Hematopoietic multipotent progenitor cell treated with erythropoietin and hydrocortisone succinate and interleukin-3 and kit ligand, for 15 days (in vitro differentiated cells): ENCODE measurements around the gene KREMEN1.

Experiments
- DNase-seq: peaks from one replicate; pipeline ENCODE4 v3.0.0-alpha.2; 2015; ENCODE audit warnings: low spot score

Gene KREMEN1

DNA sequence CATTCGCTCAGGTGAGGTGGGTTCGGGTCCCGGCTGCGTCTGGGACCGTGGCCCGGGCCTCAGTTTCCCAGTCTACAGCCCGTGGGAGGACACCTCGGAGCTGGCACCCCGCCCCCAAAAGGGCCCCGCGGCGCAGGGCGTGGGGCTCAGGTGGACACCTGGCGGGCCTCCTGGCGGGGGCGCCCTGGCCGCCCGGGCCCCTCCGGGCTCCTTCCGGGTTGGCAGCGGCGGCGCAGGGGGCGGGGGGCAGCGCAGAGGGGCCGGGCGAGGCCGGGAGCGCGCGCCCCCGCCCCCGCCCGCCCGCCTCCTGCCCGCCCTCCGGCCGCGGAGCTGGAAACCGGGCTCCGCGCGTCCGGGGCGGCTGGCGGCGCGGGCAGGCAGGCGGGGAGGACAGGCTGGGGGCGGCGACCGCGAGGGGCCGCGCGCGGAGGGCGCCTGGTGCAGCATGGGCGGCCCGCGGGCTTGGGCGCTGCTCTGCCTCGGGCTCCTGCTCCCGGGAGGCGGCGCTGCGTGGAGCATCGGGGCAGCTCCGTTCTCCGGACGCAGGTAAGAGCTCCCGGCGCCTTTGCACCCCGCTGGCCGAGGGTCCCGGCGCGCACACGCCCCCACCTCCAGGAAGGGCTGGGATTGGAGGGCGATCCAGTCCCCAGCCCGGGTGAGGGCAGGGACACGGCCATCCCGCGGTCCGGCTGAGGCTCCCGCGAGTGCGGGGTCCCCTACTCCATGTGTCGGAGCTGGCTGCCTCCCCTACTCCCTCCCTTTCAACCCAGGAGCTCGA is 132.9 kb downstream of the KREMEN1 start, which contains the start of gene EMID1:
Gene EMID1, plus strand, starts transcription at position 303 of the 778 bp plus-strand sequence. Its CDS starts 143 bp downstream, at position 446.
- peak; percentile 65 for DNase-seq

DNA sequence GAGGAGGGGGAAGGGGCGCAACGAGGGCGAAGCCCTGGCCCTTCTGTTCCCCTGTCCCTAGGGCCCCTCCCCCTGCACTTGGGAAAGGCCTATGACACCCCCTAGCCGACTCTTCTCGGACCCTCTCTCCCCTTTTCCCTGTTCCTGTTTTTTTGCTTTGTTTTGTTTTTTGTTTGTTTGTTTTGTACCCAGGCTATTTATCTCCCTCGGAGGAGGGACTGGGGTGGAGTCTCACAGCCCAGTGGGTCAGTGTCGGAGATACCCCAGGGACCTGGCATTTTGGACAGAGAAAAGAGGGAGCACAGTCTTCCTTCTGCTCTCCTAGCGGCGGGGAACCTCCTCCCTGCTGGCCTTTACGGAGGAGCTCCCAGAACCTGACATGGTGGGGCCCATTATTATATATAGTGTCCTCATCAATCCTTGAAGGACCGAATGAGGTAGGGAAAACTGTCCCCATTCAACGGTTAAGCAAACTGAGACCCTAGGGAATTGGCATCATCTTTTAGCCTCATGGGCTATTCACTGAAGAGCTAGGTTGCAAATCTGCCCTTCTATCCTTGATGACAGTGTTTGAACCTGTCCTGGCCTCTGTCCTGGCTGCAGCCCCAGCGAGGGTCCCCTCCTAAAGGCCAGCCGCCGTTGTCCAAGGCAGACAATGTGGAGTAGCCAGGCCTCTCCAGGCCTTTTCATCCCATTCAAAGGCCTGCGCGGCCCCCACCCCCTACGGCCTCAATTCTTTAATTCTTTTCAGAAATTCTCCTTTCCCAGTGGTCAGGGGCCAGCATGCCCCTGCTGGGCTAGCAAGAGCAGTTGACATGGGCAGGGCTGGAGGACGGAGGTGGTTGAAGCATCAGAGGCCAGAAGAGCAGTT is 133.8 kb downstream of the KREMEN1 start:
- peak; percentile 30 for DNase-seq

DNA sequence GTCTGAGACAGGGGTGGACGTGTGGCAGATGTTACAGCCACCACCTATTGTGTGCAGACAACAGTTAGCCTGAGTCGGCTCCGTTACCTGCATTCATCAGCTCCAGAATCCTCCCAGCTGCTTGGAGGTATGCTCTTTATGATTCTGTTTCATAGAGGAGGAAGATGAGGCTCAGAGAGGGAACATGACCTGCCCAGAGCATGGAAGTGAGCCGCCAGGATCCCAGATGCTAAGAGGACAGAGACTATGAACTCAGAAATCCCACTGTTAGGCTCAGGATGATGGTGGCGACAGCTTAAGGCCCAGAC is 134.4 kb downstream of the KREMEN1 start:
- DNase-seq = no peak

DNA sequence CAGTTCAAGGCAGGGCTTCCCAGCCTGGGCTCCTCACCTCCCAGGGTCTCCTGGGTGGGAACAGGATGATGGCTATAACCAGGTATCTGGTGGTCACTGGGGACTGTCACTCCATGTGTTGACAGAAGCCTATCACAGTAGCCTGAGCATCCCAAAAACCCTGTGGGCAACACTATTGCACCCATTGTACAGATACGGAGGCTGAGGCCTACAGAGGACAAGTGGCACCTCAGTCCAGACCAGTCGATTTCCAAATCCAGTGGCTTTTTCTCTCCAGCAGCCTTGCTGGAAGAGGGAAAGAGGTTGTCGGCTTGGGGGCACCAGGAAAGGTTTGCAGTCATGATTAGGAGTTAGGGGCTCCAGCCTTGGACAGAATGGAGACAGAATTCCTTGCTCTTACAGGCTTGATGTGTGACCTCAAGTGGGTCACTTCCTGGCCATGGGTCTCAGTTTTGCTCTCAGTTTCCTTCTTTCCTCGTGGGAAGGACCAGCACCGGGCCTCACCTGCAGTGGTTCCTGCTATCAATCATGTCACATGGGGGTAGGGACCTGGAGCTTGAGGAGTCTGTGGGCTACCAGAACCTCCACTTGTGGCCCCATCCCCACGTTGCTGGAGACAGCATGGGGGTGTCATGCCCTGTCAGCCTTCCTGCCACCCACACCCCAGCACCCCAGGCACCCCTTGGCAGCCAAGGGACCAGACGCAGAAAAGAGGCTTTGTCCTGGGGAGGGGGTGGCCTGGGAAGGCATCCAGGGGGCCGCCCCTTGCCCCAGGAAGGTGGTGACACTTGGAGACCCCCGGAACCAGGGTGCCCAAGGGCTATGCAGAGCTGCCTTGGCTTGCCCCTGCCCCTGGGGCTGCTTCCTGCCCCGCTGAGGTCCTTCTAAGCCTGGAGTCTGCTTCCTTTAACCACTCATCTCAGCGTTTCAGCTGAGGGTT is 135.0 kb downstream of the KREMEN1 start:
- DNase-seq = no peak

DNA sequence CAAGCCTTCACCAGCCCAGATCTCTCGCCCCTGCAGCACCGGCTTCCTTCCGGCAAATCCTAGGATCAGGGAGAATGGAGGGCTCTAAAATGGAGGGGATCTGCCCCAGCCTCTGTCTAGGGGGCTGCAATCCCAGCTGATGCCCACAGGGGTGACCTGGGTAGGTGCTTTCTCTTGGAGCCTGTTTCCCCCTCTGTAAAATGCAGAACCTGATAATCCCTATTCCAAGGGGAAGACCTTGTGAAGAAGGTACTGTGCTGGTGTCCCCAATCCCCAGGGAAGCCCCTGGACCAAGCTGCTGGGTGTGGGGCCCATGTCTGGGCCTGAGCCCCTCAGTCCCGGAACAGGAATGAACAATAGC is 135.6 kb downstream of the KREMEN1 start:
- peak; percentile 23 for DNase-seq

DNA sequence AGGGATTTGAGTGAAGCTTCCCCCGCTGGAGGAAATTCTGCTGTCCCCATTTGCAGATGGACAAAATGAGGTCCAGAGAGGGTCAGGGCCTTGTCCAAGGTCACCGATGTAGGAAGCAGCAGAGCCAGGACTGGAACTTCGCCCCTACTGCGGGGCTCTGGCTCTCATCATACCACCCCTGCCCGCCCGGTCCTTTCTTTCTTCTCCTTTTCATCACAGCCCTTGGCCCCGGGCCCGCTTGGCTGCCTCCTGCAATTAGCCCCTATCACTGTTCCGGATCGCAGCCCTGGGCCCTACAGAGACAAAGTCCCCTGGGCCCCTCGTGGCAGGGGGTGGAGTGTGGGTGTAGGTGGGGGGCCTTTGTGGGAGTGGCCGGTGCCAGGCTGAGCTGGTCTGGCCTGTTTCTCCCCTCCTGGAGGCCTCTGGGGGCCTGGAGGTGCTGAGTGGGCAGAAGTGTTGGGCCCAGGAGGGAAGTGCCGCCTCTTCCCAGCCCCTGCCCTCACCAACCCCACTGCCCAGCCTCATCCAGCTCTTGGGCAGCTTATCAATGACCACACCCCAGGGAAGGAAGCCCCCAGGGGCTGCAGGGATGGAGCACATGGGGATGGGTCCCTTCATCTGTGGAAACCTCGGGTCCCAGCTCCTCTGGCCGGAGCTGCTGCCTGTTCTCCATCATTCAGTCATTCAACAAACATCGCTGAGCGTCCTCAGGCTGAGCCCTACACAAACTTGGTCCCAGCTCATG is 136.2 kb downstream of the KREMEN1 start:
- DNase-seq = peak; percentile 37

DNA sequence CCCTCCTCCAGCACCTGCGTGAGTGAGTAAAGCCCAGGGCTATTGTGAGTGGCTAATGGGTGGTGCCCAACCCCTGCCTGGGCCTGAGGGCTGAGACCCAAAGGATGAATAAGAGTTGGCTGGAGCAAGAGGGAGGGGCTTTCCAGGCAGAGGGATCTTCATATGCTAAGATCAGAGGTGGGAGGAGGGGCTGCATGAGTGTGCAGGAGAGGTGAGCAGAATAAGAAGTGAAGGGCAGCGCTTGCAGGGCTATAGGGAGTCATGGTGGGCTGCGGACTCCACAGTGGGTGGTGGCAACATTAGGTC is 136.7 kb downstream of the KREMEN1 start:
- no peak for DNase-seq

DNA sequence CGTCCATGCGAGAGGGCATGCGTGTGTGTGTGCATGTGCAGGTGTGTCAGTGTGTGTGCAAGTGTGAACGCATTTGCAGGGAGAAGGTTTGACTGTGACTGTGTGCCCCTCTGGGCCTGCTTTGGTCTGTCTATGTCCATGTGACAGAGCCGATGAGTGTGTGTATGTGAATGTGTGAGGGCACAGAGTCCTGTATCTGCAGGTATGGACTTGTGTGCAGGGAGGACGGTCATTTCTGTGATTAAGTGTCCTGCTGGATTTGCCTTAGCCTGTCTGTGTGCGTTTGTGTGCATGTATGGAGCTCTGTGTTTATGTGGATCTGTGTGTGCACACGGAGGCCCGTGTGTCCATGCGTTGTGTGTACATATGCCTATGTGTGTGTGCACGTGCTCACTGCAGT is 138.2 kb downstream of the KREMEN1 start:
- DNase-seq = no peak

DNA sequence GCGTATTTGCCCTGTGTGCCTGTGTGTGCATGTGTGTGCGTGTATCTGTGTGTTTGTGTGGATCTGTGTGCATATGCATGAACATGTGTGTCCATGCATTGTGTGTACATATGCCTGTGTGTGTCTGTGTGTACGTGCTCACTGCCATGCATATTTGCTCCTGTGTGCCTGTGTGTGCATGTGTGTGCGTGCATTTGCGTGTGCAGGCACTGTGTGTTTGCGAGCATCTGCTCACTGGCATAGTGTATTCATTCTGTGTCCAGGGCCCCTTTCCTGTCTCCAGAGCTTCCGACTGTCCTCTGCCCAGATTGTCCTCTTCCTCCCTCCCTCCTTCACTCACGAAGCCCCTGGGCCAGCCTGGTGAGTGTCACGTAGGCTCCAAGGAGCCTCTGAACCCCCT is 138.6 kb downstream of the KREMEN1 start:
- no peak for DNase-seq

DNA sequence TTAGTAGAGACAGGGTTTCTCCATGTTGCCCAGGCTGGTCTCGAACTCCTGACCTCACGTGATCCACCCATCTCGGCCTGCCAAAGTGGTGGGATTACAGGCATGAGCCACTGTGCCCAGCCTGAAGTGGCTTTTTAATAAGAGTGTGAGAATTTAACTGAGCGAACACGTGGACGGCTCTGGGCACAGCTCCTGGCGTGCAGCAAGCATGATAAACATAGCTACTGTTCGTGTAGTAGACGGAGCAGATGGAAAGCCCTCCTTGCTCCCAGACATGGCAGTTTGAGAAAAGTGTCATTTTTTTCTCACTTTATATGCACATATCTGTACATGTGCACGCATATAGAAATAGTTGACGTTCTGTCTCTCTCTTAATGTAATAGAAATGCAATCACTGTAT is 139.9 kb downstream of the KREMEN1 start:
- DNase-seq = no peak

DNA sequence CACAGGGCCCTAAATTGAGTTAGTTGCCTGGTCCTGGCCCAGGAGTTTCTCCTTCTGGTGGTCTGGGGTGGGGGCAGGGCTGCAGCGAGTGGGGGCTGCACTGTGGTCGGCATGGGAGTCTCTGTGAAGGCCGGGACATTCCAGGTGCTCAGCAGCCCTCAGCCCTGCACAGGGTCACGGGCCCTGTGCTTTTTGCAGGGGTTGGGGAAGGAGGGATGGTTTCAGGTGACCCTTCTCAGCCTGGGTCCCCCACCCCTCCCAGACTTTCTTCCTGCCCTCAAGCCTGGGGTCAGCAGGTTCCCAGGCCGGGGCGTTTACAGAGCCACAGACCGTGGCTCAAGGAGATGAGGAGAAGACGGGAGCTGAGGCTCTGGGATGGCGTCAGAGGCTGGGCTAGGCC is 140.7 kb downstream of the KREMEN1 start:
- no peak for DNase-seq

DNA sequence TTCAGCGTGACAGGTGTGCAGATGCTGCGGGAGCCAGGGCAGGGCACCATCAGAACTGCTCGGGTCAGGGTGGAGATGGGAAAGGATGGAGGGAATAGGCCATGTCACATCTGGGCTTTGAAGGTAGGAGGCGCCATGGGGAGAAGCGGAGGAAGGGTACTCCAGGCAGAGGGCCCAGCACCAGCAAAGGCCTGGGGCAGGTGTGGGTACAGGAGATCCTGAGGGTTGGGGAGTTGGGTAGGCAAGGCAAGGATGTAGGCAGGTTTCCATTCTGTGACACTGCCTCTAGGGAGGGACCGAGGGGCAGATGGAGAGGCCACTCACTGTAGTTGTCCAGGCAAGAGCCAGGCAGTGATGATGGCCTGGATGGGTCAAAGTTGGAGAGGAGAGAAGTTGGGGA is 141.4 kb downstream of the KREMEN1 start:
- DNase-seq = no peak

DNA sequence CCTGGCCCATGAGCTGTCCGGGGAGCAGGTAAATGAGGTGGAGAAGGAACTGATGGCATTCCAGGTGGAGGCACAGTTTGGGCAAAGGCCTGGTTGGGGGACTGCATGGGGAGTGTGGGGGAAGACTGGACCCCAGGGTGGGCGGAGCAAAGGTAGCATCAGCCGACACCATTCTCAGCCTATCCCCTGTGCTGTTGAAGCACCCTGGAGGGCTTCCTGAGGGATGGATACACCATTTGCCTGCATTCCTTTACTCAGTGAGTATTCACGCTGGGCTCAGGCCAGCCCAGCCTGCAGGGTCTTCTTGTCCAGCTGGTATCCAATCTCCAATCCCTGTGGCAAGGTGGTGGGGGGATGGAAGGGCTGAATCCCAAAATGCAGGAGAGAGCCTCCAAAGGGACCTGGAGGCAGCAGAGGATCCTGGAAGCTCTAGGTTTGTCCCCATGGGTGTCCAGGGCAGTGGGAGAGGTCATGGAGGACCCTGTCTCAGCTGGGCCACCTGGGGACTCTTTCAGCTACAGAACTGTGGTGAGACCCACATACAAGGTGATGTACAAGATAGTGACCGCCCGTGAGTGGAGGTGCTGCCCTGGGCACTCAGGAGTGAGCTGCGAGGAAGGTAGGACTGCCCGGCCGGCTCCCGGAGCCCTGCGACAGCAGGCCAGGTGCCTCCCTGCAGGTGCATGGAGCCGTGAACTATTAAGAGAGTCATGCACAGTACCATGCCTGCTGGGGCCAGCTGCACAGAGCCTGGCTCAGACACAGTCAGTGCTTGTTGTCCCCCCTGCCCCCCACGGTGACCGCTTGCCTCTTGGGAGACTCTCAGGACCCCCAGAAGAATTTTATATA is 142.4 kb downstream of the KREMEN1 start:
- DNase-seq = no peak

DNA sequence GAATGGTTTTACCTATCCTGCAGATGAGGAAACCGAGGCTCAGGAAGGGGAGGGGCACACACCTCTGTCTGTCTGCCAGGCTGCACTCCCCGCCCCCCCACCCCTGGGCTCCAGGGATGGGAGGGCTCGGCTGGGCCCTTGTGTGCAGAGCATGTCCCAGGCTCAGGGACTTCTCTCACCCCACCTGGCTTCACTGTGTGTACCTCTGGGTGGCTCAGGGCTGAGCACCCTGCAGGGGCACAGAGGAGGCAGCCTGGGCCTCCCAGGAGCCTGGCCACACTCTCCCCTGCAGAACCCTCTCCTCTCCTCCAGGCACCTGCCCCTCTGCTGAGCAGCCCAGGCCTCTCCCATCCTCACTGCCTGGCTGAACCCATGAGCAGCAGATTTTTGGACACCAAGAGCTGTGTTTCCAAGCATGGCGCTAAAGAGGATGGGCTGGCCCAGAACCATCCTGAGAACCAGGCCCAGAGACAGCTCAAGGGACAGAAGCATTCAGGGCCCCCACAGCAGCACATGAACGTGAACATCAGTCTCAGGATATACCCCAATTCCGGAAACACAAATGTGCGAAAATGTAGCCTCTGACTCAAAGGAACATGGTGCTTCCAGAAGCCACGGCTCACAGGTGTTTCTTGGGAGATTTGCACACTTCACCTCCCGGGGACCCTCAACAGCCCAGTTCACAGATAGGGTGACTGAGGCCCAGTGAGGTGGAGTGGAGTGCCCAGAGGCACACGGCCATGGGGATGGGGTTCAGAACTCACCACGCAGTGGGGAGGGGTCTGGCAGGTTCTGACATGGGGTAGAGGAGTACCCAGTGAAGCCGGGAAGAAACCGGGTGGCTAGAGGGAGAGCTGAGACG is 143.4 kb downstream of the KREMEN1 start:
- no peak for DNase-seq

DNA sequence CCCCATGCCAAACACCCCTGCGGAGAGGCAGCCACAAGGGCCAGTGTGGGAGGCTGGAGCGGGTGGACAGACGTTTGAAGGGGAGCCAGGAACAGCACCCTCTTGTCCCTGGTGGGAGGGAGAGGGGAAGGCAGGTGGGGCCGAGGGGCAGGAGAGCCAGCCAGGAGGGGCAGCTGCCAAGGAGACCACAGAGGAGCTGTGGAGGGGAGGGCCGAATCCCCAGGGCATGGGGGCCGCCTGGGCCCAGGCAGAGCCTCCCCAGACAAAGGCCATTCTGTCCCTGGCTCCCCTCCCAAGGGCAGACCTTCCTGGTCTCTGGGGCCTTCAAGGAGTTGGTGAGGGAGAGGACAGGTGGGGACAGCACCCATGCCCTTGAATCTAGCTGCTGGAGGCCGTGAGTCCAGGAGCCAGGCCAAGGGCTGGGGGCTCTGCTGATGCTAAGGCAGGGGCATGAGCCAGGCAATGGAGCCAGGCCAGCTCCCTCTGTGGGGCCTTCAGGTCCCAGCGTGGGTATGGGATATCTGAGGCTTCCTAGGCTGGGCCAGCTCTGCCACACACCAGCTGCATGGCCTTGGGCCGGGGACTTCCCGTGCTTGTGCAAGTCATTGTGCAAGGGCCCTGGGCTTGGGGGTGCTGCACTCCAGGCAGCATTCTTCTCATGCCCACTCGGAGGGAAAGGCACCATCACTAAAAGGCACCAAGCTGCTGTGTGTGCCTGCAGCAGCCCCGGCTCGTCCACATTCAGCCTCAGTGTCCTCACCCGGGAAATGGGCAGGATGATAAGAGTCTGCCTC is 144.2 kb downstream of the KREMEN1 start:
- no peak for DNase-seq
